ENCODE data around the gene EVX1. TPM values are rescaled to one million over a fixed set of nuclear protein-coding genes. Genes with fewer than 3 reads are reported as not detected.
A peak's percentile ranks its signal among the peaks of the same experiment; 100 is the strongest.

The EVX1 gene
- total and polyA plus RNA-seq, 5 donors = 0.05 TPM; not detected in 4

- Histone ChIP-seq H3K4me1 (ENCODE audit: control insufficient read depth, insufficient read depth, low read length) (peaks cover 4% of the 10 kb centered on the region), H3K27me3 (ENCODE audit: control insufficient read depth, insufficient read depth) (no peaks in the 10 kb centered on the region), H3K27ac (ENCODE audit: low read length) (no peak overlapping the region), H3K9me3 (ENCODE audit: control insufficient read depth, low read length) (no peaks in the 10 kb centered on the region), H3K4me3 (ENCODE audit: low read length) (no peak overlapping the region)
- intact Hi-C loops (cut with DNase I) = no loop called here
- 44% methylated on average over 7 of the region's 7 CpGs for WGBS
- DNase-seq (no peak), ATAC-seq (no peak)
These were observed 4.4 kb downstream of the EVX1 start for GRCh38 chr7:27247000-27247399.

GRCh38 chr7:27247452-27248426 is 5.1 kb downstream of the EVX1 start:
- Histone ChIP-seq H3K4me1 (ENCODE audit: control insufficient read depth, insufficient read depth, low read length) (peaks cover 4% of the 10 kb centered on the region), H3K9me3 (ENCODE audit: control insufficient read depth, low read length) (no peaks in the 10 kb centered on the region), H3K4me3 (ENCODE audit: low read length) (no peak overlapping the region), H3K27ac (ENCODE audit: low read length) (no peak overlapping the region), H3K27me3 (ENCODE audit: control insufficient read depth, insufficient read depth) (no peaks in the 10 kb centered on the region)
- intact Hi-C loops (cut with DNase I) = no loop called here
- no peak for DNase-seq
- no peak for ATAC-seq
- 38% methylated on average over 4 of the region's 4 CpGs for WGBS

- Histone ChIP-seq H3K4me1 (ENCODE audit: control insufficient read depth, insufficient read depth, low read length) (peaks cover 4% of the 10 kb centered on the region), H3K9me3 (ENCODE audit: control insufficient read depth, low read length) (no peaks in the 10 kb centered on the region), H3K4me3 (ENCODE audit: low read length) (no peak overlapping the region), H3K27me3 (ENCODE audit: control insufficient read depth, insufficient read depth) (no peaks in the 10 kb centered on the region), H3K27ac (ENCODE audit: low read length) (no peak overlapping the region)
- no peak for ATAC-seq
- DNase-seq = no peak
- intact Hi-C loops (cut with DNase I) = no loop called here
- 56% methylated on average over 3 of the region's 3 CpGs for WGBS
These were observed 5.8 kb downstream of the EVX1 start for GRCh38 chr7:27248427-27248806.

- Histone ChIP-seq H3K9me3 (ENCODE audit: control insufficient read depth, low read length) (no peaks in the 10 kb centered on the region), H3K27me3 (ENCODE audit: control insufficient read depth, insufficient read depth) (no peaks in the 10 kb centered on the region), H3K27ac (ENCODE audit: low read length) (no peak overlapping the region), H3K4me3 (ENCODE audit: low read length) (no peak overlapping the region), H3K4me1 (ENCODE audit: control insufficient read depth, insufficient read depth, low read length) (peaks cover 4% of the 10 kb centered on the region)
- DNase-seq (no peak), ATAC-seq (no peak)
- 8% methylated on average over 23 of the region's 23 CpGs for WGBS
- intact Hi-C loops (cut with DNase I) = no loop called here
These were observed 6.5 kb downstream of the EVX1 start for GRCh38 chr7:27248911-27249723.

- 15% methylated on average over 19 of the region's 19 CpGs for WGBS
- H3K27me3 ChIP-seq (ENCODE audit: control insufficient read depth, insufficient read depth) = no peaks in the 10 kb centered on the region
- DNase-seq = no peak
These were observed 7.3 kb downstream of the EVX1 start for GRCh38 chr7:27249724-27250556.

GRCh38 chr7:27250557-27251070 is 8.0 kb downstream of the EVX1 start:
- Histone ChIP-seq H3K27ac (ENCODE audit: low read length) (no peak overlapping the region), H3K27me3 (ENCODE audit: control insufficient read depth, insufficient read depth) (no peaks in the 10 kb centered on the region), H3K4me1 (ENCODE audit: control insufficient read depth, insufficient read depth, low read length) (peaks cover 4% of the 10 kb centered on the region), H3K9me3 (ENCODE audit: control insufficient read depth, low read length) (no peaks in the 10 kb centered on the region), H3K4me3 (ENCODE audit: low read length) (no peak overlapping the region)
- 14% methylated on average over 6 of the region's 6 CpGs for WGBS
- no peak for ATAC-seq
- intact Hi-C loops (cut with DNase I) = no loop called here
- no peak for DNase-seq

More at GRCh38 chr7:27249724-27250556, 7.3 kb downstream of the EVX1 start:
- Histone ChIP-seq H3K4me3 (ENCODE audit: low read length) (no peak overlapping the region), H3K4me1 (ENCODE audit: control insufficient read depth, insufficient read depth, low read length) (peaks cover 4% of the 10 kb centered on the region), H3K9me3 (ENCODE audit: control insufficient read depth, low read length) (no peaks in the 10 kb centered on the region), H3K27ac (ENCODE audit: low read length) (no peak overlapping the region)
- ATAC-seq = no peak
- intact Hi-C loops (cut with DNase I) = no loop called here

GRCh38 chr7:27251136-27251651 is 8.6 kb downstream of the EVX1 start:
- peak overlapping the region; percentile 7 for H3K4me3 ChIP-seq (ENCODE audit: low read length)
- no peak overlapping the region for H3K27ac ChIP-seq (ENCODE audit: low read length)
- no peak for ATAC-seq
- no peaks in the 10 kb centered on the region for H3K9me3 ChIP-seq (ENCODE audit: control insufficient read depth, low read length)
- H3K4me1 ChIP-seq (ENCODE audit: control insufficient read depth, insufficient read depth, low read length) = peaks cover 4% of the 10 kb centered on the region
- no peak for DNase-seq
- no peaks in the 10 kb centered on the region for H3K27me3 ChIP-seq (ENCODE audit: control insufficient read depth, insufficient read depth)
- intact Hi-C loops (cut with DNase I) = no loop called here
- WGBS = 8% methylated on average over 29 of the region's 29 CpGs

GRCh38 chr7:27251652-27252590 is 9.3 kb downstream of the EVX1 start:
- intact Hi-C loops (cut with DNase I) = no loop called here
- H3K4me3 ChIP-seq (ENCODE audit: low read length) = peak overlapping the region; percentile 7
- peak; percentile 10 to 25 for ATAC-seq

GRCh38 chr7:27254625-27255024 is 12.0 kb downstream of the EVX1 start:
- Histone ChIP-seq H3K27me3 (ENCODE audit: control insufficient read depth, insufficient read depth) (no peaks in the 10 kb centered on the region), H3K4me3 (ENCODE audit: low read length) (no peak overlapping the region), H3K4me1 (ENCODE audit: control insufficient read depth, insufficient read depth, low read length) (peaks cover 4% of the 10 kb centered on the region), H3K27ac (ENCODE audit: low read length) (no peak overlapping the region), H3K9me3 (ENCODE audit: control insufficient read depth, low read length) (no peaks in the 10 kb centered on the region)
- DNase-seq (no peak), ATAC-seq (peak; percentile 29 to 51)
- WGBS = 37% methylated on average over 1 of the region's 1 CpG
- intact Hi-C loops (cut with DNase I) = no loop called here

More at GRCh38 chr7:27251652-27252590, 9.3 kb downstream of the EVX1 start:
- Histone ChIP-seq H3K4me1 (ENCODE audit: control insufficient read depth, insufficient read depth, low read length) (peaks cover 4% of the 10 kb centered on the region), H3K9me3 (ENCODE audit: control insufficient read depth, low read length) (no peaks in the 10 kb centered on the region), H3K27ac (ENCODE audit: low read length) (no peak overlapping the region), H3K27me3 (ENCODE audit: control insufficient read depth, insufficient read depth) (no peaks in the 10 kb centered on the region)
- WGBS = 11% methylated on average over 72 of the region's 72 CpGs
- DNase-seq = no peak
